IPS-18c (cell line): ENCODE data around the gene ZNF609.
A peak's percentile ranks its signal among the peaks of the same experiment; 100 is the strongest.

Source experiments
- H3K4me3 ChIP-seq: 2 replicates; pipeline ENCODE4 v1.7.0; 2013; ENCODE audit warnings: low read depth, mild to moderate bottlenecking, low read length, moderate library complexity; ENCODE audit not compliant: insufficient read depth
- H3K9me3 ChIP-seq: one replicate; pipeline ENCODE4 v1.6.1; 2013; ENCODE audit warnings: mild to moderate bottlenecking, low read length, moderate library complexity; ENCODE audit not compliant: control insufficient read depth, insufficient read depth

Gene ZNF609

GRCh38 chr15:64447536-64448315 lies 12.7 kb upstream of the ZNF609 start:
- no peaks in the 10 kb centered on the region for H3K9me3 ChIP-seq

GRCh38 chr15:64452988-64453688 lies 7.2 kb upstream of the ZNF609 start:
- Histone ChIP-seq H3K9me3 (no peaks in the 10 kb centered on the region), H3K4me3 (no peak overlapping the region)

More at GRCh38 chr15:64447536-64448315, 12.7 kb upstream of the ZNF609 start:
- no peak overlapping the region for H3K4me3 ChIP-seq

- no peak overlapping the region for H3K4me3 ChIP-seq
Measured at GRCh38 chr15:64453689-64454037, 6.7 kb upstream of the ZNF609 start.

GRCh38 chr15:64454282-64454681 lies 6.1 kb upstream of the ZNF609 start:
- Histone ChIP-seq H3K4me3 (no peak overlapping the region), H3K9me3 (no peaks in the 10 kb centered on the region)

More at GRCh38 chr15:64453689-64454037, 6.7 kb upstream of the ZNF609 start:
- no peaks in the 10 kb centered on the region for H3K9me3 ChIP-seq

- no peaks in the 10 kb centered on the region for H3K9me3 ChIP-seq
- H3K4me3 ChIP-seq: no peak overlapping the region
Measured at GRCh38 chr15:64455961-64456371, 4.4 kb upstream of the ZNF609 start.

- no peak overlapping the region for H3K4me3 ChIP-seq
- no peaks in the 10 kb centered on the region for H3K9me3 ChIP-seq
Measured at GRCh38 chr15:64456634-64457108, 3.7 kb upstream of the ZNF609 start.

GRCh38 chr15:64459066-64459781 lies 1.2 kb upstream of the ZNF609 start:
- no peak overlapping the region for H3K4me3 ChIP-seq
- H3K9me3 ChIP-seq: no peaks in the 10 kb centered on the region

GRCh38 chr15:64460724-64461720 lies 644 bp downstream of the ZNF609 start:
- Histone ChIP-seq H3K9me3 (no peaks in the 10 kb centered on the region), H3K4me3 (peak overlapping the region; percentile 38)

GRCh38 chr15:64461721-64462162 lies 1.4 kb downstream of the ZNF609 start:
- Histone ChIP-seq H3K9me3 (no peaks in the 10 kb centered on the region), H3K4me3 (peak overlapping the region; percentile 38)

- no peak overlapping the region for H3K4me3 ChIP-seq
Measured at GRCh38 chr15:64462492-64462891, 2.1 kb downstream of the ZNF609 start.

GRCh38 chr15:64464276-64465005 lies 4.1 kb downstream of the ZNF609 start:
- no peak overlapping the region for H3K4me3 ChIP-seq
- no peaks in the 10 kb centered on the region for H3K9me3 ChIP-seq

More at GRCh38 chr15:64462492-64462891, 2.1 kb downstream of the ZNF609 start:
- H3K9me3 ChIP-seq: no peaks in the 10 kb centered on the region

- no peaks in the 10 kb centered on the region for H3K9me3 ChIP-seq
- no peak overlapping the region for H3K4me3 ChIP-seq
Measured at GRCh38 chr15:64466408-64467141, 6.2 kb downstream of the ZNF609 start.

- Histone ChIP-seq H3K4me3 (no peak overlapping the region), H3K9me3 (no peaks in the 10 kb centered on the region)
Measured at GRCh38 chr15:64472161-64472560, 11.8 kb downstream of the ZNF609 start.

- Histone ChIP-seq H3K9me3 (no peaks in the 10 kb centered on the region), H3K4me3 (no peak overlapping the region)
Measured at GRCh38 chr15:64474846-64475245, 14.5 kb downstream of the ZNF609 start.

GRCh38 chr15:64476550-64476949 lies 16.2 kb downstream of the ZNF609 start:
- H3K9me3 ChIP-seq: no peaks in the 10 kb centered on the region
- H3K4me3 ChIP-seq: no peak overlapping the region
